ENCODE measurements around the gene LRP1-AS.
A peak's percentile ranks its signal among the peaks of the same experiment; 100 is the strongest.
"Not testable (repeated sequence)": the region's sequence is repeated elsewhere in the genome, so short reads cannot be mapped to it uniquely, and the experiment has no call there.

Gene LRP1-AS

GRCh38 chr12:57138526-57139272 is 8.7 kb downstream of the LRP1-AS start:
- no peak for DNase-seq

GRCh38 chr12:57135527-57136326 is 11.7 kb downstream of the LRP1-AS start:
- no peak for DNase-seq

GRCh38 chr12:57134949-57135348 is 12.5 kb downstream of the LRP1-AS start:
- DNase-seq: no peak

GRCh38 chr12:57133916-57134315 is 13.5 kb downstream of the LRP1-AS start:
- no peak for DNase-seq

- no peak for DNase-seq
Measured at GRCh38 chr12:57133013-57133569, 14.3 kb downstream of the LRP1-AS start.

GRCh38 chr12:57131896-57132744 is 15.3 kb downstream of the LRP1-AS start:
- no peak for DNase-seq

- no peak for DNase-seq
Measured at GRCh38 chr12:57130941-57131340, 16.5 kb downstream of the LRP1-AS start.

- DNase-seq: no peak
Measured at GRCh38 chr12:57129889-57130288, 17.5 kb downstream of the LRP1-AS start.

GRCh38 chr12:57129321-57129842 is 18.0 kb downstream of the LRP1-AS start:
- no peak for DNase-seq

GRCh38 chr12:57128519-57129247 is 18.7 kb downstream of the LRP1-AS start:
- no peak for DNase-seq

GRCh38 chr12:57127726-57128518 is 19.5 kb downstream of the LRP1-AS start, which contains the start of gene LRP1:
LRP1 (plus strand) TSS chr12:57128483; CDS start chr12:57128965, 482 bp downstream.
- peak; percentile 39 for DNase-seq

- no peak for DNase-seq
Measured at GRCh38 chr12:57127101-57127725, 20.2 kb downstream of the LRP1-AS start.

GRCh38 chr12:57126561-57126960 is 20.9 kb downstream of the LRP1-AS start:
- DNase-seq: no peak

- DNase-seq: no peak
Measured at GRCh38 chr12:57126061-57126460, 21.4 kb downstream of the LRP1-AS start.

- DNase-seq: peak; percentile 8
Measured at GRCh38 chr12:57124261-57124877, 23.1 kb downstream of the LRP1-AS start.

- DNase-seq: no peak
Measured at GRCh38 chr12:57123813-57124212, 23.6 kb downstream of the LRP1-AS start.

GRCh38 chr12:57120718-57121117 is 26.7 kb downstream of the LRP1-AS start:
- not testable (repeated sequence) for DNase-seq

GRCh38 chr12:57119294-57120085 is 27.9 kb downstream of the LRP1-AS start:
- no peak for DNase-seq

GRCh38 chr12:57118711-57119271 is 28.6 kb downstream of the LRP1-AS start:
- no peak for DNase-seq
